ENCODE data around the gene CTCFL.

The CTCFL gene

DNA sequence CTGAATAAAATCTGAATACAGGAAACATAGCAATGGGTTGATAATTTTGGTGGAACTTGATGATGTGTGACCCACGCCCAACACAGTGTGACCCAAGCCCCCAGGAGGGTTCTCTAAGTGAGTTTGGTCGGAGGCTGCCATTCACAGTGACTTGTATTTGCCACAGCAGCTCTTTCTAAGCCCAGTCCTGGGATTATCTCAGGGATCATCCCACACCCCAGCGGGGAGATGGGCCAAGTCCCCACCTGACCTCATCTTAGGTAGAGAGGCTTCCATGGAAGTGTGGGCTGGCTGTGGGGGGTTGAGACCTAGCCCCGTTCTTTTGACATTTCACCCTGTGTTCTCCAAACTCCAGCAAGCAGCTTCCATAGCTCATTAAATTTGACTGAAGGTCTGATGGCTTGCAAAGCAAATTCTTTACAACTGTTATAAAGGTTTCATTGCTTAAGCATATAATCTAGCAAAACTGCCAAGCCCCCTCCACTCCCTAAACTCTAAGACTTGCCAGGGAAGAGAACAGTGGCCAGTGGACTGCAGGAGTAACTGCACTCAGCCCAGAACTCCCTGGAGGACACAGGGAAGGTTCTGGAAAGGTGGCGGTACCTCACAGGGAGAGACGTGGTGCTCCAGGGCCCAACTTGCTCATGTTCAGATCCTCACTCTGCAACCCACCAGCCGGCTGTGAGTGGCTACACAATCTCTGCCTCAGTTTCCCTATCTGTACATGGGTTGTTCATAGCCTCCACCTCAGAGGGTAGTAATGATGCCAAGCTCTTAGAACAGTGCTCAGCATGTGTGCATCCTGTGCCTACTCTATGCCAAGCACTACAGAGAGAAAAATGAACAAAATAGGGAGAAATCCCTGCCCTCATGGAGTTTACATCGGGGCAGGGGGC is 35.0 kb upstream of the CTCFL start:
- no peak for DNase-seq (ENCODE audit: low spot score)

GRCh38 chr20:57559289-57559634 is 34.3 kb upstream of the CTCFL start:
- DNase-seq (ENCODE audit: low spot score): no peak

DNA sequence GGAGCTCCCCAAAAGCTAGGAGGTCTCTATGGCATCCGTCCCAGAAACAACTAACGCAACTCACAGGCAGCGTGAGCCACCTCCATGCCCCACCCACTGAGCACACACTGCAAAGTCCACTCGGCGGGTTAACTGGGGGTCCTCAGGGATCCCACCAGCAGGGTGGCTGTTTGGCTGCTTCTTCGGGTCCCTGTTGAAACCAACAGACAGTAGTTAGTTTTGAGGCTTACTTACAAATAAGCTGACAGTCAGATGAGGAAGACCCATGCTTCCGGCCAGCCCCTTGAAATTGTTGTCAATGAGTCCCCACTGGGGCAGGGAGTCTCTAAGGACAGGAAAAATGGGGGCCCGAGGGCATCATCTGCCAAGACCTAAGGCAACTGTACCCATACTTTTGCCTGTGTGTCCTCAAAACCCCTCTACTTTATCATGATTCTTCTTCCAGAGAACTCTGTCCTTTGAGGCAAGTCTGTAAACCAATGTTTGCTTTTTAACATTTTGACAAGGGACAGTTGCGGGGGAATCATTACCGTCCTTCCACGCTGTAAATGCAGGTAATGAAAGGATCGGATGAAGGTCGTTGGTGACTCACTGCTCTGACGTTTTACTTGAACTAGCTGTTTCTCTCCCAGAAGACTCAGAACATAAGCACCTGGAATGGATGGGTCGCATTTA is 33.8 kb upstream of the CTCFL start:
- no peak for DNase-seq (ENCODE audit: low spot score)

DNA sequence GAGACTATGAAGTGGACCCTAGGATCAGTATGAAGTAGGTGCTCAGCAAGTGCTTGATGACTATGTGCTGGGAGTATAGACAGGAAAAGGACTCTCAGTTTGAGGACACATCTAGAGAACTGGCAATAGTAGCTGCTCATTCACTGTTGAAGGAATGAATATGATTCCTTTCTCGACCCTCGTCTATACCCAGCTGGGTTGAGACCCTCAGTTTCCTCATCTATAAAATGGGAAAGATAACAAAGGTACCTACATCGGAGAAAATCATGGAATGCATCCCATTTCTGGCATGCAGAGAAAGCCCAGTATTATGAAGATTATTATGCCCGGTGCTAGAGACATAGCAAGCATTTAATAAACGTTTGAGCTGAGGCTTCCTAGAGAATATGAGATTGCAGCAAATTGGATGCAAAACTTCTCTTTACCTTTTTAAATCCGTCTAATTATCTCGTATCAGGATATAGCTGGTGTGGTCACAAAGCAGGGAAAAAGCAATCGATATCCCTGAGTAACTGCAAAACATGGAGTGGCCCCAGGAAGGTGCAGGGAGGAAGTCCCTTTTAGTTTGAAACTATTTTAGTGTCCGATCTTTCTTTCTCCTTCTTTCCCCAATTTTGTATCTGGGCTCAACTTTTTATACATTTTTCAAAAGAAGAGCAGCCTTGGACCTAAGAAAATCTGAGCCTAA is 33.1 kb upstream of the CTCFL start:
- DNase-seq (ENCODE audit: low spot score): no peak

DNA sequence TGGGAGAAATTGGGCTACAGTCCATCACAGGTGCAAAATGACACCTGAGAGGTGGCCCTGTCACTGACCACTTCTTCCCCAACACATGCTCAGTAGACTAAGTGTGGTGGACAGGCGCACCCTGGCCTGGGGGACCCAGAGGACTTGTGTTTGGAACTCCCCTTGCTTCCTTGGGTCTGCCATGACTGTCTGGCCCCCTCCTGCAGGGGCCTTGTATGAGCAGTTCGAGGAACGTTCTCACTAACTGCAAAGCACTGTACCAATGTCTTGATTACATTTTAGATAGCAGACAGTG is 32.0 kb upstream of the CTCFL start:
- DNase-seq (ENCODE audit: low spot score): no peak

- no peak for DNase-seq (ENCODE audit: low spot score)
These were observed 30.7 kb upstream of the CTCFL start for GRCh38 chr20:57555457-57556184.

- no peak for DNase-seq (ENCODE audit: low spot score)
These were observed 28.6 kb upstream of the CTCFL start for GRCh38 chr20:57553376-57554018.

GRCh38 chr20:57552471-57552870 is 27.5 kb upstream of the CTCFL start:
- no peak for DNase-seq (ENCODE audit: low spot score)

DNA sequence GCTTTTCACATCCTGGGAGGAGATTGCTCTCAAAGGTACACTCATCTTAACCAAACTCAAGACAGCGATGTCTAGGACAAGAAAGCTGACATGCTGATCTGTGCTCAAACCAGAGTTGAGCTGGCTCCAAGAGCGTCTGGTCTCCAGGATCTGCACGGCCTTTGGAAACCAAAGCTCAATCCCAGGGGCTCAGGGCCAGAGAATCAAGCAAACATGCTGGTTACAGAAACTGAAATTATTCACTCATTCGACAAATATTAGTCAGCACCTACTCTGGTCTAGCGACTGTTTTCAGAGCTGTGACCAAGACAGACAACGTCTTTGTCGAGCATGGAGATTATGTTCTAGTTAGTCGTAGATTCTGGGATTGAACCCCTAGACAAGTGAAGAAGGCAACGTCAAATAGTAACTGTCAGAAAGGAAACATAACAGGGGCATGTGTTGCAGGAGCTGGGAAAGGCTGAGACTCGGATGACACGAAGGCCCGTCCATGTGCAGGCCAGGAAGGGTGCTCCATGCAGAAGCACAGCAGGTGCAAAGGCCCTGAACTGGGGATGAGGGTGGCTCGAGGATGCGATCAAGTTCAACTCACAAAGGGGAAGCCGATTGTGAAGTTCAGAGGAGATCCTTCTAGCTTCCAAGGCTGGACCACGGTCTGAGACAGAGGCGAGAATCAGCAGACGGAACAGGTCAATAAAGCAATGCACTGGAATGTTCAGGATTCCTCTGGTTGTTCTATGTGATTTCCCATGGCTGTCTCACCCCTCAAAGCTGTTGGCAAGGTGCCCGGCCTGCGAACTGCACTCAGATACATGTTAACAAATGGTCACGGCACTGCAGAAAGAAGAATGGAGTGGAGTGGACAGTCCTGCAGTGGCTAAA is 23.5 kb upstream of the CTCFL start:
- no peak for DNase-seq (ENCODE audit: low spot score)

DNA sequence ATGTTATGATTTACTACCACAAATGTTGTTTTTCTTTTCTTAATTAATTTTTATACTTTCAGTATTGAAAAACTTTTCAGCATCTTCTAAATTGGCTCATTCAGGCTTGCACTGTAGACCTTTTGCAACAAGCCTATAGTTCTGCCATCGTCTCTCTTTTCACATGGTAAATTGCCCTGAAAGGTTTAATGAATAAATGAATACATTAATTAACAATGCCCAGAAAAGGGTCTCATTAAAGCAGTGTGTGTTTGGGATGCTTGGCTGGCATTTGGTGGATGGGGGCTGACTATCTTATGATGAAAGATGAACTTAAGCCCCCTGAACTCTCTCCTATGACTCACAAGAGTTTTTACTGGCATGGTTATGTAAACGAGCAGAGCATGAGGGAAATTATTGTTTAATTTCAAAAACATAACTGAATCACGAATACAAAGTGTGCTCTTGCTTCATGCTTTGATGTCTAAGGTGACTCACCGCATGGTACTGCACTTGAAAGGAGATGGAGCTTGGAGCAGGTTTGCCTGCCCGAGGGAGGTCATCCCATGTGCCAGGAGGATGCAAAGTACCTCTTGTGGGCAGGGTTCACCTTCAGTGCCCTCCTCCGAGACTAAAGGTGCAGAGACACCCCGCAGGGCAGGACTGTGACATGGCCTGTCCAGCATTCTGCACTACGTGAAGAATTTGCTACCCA is 22.2 kb upstream of the CTCFL start:
- DNase-seq (ENCODE audit: low spot score): no peak

- no peak for DNase-seq (ENCODE audit: low spot score)
These were observed 21.2 kb upstream of the CTCFL start for GRCh38 chr20:57545927-57546662.

DNA sequence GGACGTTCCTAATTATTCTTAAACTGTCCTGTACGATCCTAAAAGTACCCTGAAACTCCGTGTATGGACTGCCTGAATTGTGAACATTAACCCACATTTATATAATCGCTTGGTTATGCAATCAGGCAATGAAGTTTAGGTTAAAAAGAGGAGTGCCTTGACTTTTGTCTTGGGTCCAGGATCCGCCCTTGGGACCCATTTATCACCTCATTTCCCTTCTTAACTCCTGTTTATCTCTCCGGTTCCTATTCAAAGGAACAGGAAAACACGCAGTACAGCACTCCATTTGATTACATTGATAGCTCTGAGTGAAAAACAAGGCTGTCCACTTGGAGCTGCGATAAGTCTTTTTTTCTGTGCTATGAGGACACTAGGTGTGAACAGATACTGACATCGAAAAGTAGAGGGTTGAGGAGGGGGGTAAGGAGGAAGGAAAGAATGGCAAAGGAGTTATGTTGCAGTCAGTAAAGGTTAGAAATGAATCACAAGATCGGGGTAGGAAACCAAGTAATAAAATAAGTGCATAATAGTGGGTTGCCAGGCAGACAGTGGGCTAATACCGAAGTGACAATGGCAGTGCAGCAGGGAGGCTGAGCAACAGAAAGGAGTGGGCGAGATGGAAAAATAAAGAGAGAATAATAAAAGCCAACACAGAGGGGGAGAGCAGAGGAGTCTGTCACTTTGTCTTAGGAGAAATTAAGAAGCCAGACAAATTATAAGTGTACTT is 20.1 kb upstream of the CTCFL start:
- no peak for DNase-seq (ENCODE audit: low spot score)

GRCh38 chr20:57543754-57544153 is 18.8 kb upstream of the CTCFL start:
- DNase-seq (ENCODE audit: low spot score): no peak

DNA sequence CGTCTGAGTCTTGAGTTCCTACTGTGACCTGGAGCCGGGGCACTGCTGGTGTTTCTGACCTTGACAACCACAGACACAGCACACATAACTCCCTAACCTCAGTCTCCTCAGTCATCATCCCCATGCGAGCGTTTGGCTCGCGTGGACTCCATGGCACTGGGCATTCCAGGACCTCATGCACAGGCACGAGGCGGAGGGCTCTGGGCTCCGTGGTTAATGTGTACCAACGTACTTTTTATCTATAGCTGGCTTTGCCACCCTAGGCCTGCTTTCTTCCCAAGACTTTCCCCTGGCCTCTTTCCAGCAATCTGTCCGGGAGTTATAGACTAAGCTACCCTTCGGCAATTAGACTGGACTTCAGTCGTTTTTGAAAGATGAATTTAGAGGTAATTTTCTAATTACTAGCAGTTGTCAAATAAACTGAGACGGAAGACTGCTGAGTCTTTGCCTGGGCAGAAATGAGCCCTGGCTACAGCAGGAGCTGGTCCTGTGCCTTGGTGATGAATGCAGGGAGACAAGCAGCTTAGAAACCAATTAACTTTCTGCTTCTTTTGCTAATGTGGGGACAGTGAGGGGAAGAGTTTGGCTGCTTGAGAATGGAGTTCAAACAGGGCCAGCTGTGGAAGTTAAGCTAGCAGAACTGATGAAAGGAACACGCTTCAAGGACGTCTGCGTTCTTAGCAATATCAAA is 16.1 kb upstream of the CTCFL start:
- DNase-seq (ENCODE audit: low spot score): no peak

DNA sequence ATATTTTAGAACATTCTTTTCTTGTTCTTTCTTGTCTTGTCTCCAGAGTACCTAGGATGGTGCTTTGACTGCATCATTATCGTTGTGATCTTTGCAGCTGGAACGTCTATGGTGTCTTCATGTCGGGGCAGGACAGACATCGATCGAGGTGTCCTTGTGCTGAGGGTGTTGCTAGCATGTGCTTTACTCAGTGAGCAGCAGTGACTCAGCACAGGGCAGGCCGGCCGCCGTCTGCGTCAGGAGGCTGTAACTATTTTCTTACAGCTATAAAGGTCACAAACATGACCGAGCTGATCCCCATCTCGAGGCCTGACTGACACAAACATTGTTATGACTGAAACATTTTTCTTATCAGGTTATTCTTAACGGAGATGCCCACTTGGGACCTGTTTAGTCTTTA is 14.9 kb upstream of the CTCFL start:
- no peak for DNase-seq (ENCODE audit: low spot score)

GRCh38 chr20:57537822-57538221 is 12.9 kb upstream of the CTCFL start:
- no peak for DNase-seq (ENCODE audit: low spot score)

- no peak for DNase-seq (ENCODE audit: low spot score)
These were observed 12.1 kb upstream of the CTCFL start for GRCh38 chr20:57536771-57537724.

Measured in HuH-7 (cell line).